ENCODE data around the gene ALG3. TPM values are rescaled to one million over a fixed set of nuclear protein-coding genes. Genes with fewer than 3 reads are reported as not detected.
A peak's percentile ranks its signal among the peaks of the same experiment; 100 is the strongest.

The ALG3 gene
- total RNA-seq, 1 experiment from 2014 or later = 62.2 TPM

- H2BK12ac ChIP-seq (ENCODE audit: insufficient read length, low read depth, low read length) = no peak overlapping the region
- H3K4me1 Mint-ChIP-seq = peaks cover 18 to 19% of the 10 kb centered on the region in 2 experiments
- DNase-seq = peak; percentile 38
- no peak overlapping the region for H4K91ac ChIP-seq (ENCODE audit: insufficient read length, low read depth, low read length)
- H3K4me1 ChIP-seq (ENCODE audit: insufficient read depth, low read length) = no peaks in the 10 kb centered on the region
- no peak overlapping the region for H3K27ac ChIP-seq (ENCODE audit: insufficient read length, low read depth, low read length)
- no peak overlapping the region for H3K14ac ChIP-seq (ENCODE audit: insufficient read depth, low read length)
- H3T11ph ChIP-seq (ENCODE audit: low read length) = no peak overlapping the region
- no peak overlapping the region for H3K23ac ChIP-seq (ENCODE audit: insufficient read length, low read depth, low read length)
- H2AFZ ChIP-seq (ENCODE audit: low read length) = no peak overlapping the region
- no peak overlapping the region for H4K8ac ChIP-seq (replicated peaks; ENCODE audit: insufficient read length, low read depth, low read length)
- no peak overlapping the region for H3K18ac ChIP-seq (ENCODE audit: insufficient read length, low read depth, low read length)
- H3K4me3 Mint-ChIP-seq = peak overlapping the region; percentile 81 to 86
- H3K56ac ChIP-seq (ENCODE audit: insufficient read length, low read depth, low read length) = no peak overlapping the region
- no peak overlapping the region for H2BK120ac ChIP-seq (ENCODE audit: low read depth, low read length, poor library complexity, severe bottlenecking)
- H3K23me2 ChIP-seq (ENCODE audit: insufficient read length, low read depth, low read length, poor library complexity, severe bottlenecking) = peaks cover 21% of the 10 kb centered on the region
- H3K36me3 Mint-ChIP-seq (ENCODE audit: insufficient read depth in 1 of 3, low read depth in 3 of 3) = peaks cover 0 to 8% (median 2%) of the 10 kb centered on the region in 3 experiments; a peak in 4 of 7 replicates
- peak overlapping the region in 1 of 3 experiments; percentile 77; a peak in 3 of 7 replicates for H3K27ac Mint-ChIP-seq
- TF ChIP-seq, protein P1, sequence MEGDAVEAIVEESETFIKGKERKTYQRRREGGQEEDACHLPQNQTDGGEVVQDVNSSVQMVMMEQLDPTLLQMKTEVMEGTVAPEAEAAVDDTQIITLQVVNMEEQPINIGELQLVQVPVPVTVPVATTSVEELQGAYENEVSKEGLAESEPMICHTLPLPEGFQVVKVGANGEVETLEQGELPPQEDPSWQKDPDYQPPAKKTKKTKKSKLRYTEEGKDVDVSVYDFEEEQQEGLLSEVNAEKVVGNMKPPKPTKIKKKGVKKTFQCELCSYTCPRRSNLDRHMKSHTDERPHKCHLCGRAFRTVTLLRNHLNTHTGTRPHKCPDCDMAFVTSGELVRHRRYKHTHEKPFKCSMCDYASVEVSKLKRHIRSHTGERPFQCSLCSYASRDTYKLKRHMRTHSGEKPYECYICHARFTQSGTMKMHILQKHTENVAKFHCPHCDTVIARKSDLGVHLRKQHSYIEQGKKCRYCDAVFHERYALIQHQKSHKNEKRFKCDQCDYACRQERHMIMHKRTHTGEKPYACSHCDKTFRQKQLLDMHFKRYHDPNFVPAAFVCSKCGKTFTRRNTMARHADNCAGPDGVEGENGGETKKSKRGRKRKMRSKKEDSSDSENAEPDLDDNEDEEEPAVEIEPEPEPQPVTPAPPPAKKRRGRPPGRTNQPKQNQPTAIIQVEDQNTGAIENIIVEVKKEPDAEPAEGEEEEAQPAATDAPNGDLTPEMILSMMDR (conservative IDR thresholded peaks at IDR 0.05) = no peak
- WGBS (ENCODE audit: extremely low coverage, insufficient read length, low lambda C conversion rate) = no CpG with 5 or more reads among the region's 66 CpGs
- peaks cover 14% of the 10 kb centered on the region; the same call in 1 of the 2 replicates for H3K27me3 ChIP-seq (ENCODE audit: insufficient read depth, low read length)
- no peaks in the 10 kb centered on the region for H3K79me2 ChIP-seq (ENCODE audit: insufficient read depth, low read length)
- H2AK5ac ChIP-seq (ENCODE audit: insufficient read length, low read length) = no peak overlapping the region
- H4K5ac ChIP-seq (ENCODE audit: insufficient read length, low read depth, low read length) = no peak overlapping the region
- no peak overlapping the region for H2BK20ac ChIP-seq (ENCODE audit: low read depth, low read length, poor library complexity, severe bottlenecking)
- H2BK15ac ChIP-seq (ENCODE audit: low read depth, low read length) = no peak overlapping the region
- peak overlapping the region; percentile 89 for H3K4me2 ChIP-seq (ENCODE audit: insufficient read depth, insufficient read length, low read length)
- H3K79me1 ChIP-seq (ENCODE audit: insufficient read depth, low read depth, low read length, poor library complexity, severe bottlenecking) = no peaks in the 10 kb centered on the region
- H2BK5ac ChIP-seq (ENCODE audit: insufficient read length, low read length) = no peak overlapping the region
- peaks cover 1% of the 10 kb centered on the region in 2 experiments; a peak in 2 of 5 replicates for H3K9me3 Mint-ChIP-seq
- H3K4ac ChIP-seq (ENCODE audit: low read depth, low read length) = no peak overlapping the region
- H4K20me1 ChIP-seq (ENCODE audit: control insufficient read depth, insufficient read depth, insufficient read length) = no peaks in the 10 kb centered on the region
- H3K27me3 Mint-ChIP-seq (ENCODE audit: low read depth) = peaks cover 73% of the 10 kb centered on the region
- H3K9me3 ChIP-seq (ENCODE audit: control insufficient read depth, low read depth, low read length) = no peaks in the 10 kb centered on the region
- no peak overlapping the region for H3K9ac ChIP-seq (ENCODE audit: extremely low read depth, insufficient read length, low read length)
Observed at GRCh38 chr3:184261854-184262763, 13.3 kb upstream of the ALG3 start.
